Type B pancreatic cell (in vitro differentiated cells): ENCODE data around the gene PARD3B. TPM values are rescaled to one million over a fixed set of nuclear protein-coding genes. Genes with fewer than 3 reads are reported as not detected.

ENCODE experiments used
- DNase-seq: peaks from one replicate; pipeline ENCODE4 v3.0.0; 2021; ENCODE audit warnings: mixed read lengths; ENCODE audit not compliant: unreplicated experiment; ENCODE audit errors: extremely low spot score
- H3K27ac Mint-ChIP-seq: 2 replicates; pipeline ENCODE4 v1.8.0; 2021; ENCODE audit warnings: mild to moderate bottlenecking, mixed read lengths
- H3K27me3 Mint-ChIP-seq: 2 replicates; pipeline ENCODE4 v1.8.0; 2021; ENCODE audit warnings: mixed read lengths
- H3K36me3 Mint-ChIP-seq: 2 replicates; pipeline ENCODE4 v1.8.0; 2021; ENCODE audit warnings: mixed read lengths
- H3K4me1 Mint-ChIP-seq: one replicate; pipeline ENCODE4 v1.8.0; 2021; ENCODE audit warnings: mixed read lengths; ENCODE audit not compliant: unreplicated experiment
- H3K4me3 Mint-ChIP-seq: 2 replicates; pipeline ENCODE4 v1.8.0; 2021; ENCODE audit warnings: mild to moderate bottlenecking, mixed read lengths
- H3K9me3 Mint-ChIP-seq: 2 replicates; pipeline ENCODE4 v1.8.0; 2021; ENCODE audit warnings: mixed read lengths
- total RNA-seq: library from RNA; stranded (reverse); gene quantifications from 2 replicates; pipeline ENCODE4 v1.2.1, GENCODE V29; 2021; ENCODE audit warnings: low replicate concordance
- TF ChIP-seq, protein P1 (sequence below): fragments of 200-600 bp; sonication (generic); conservative IDR thresholded peaks from 2 replicates; pipeline ENCODE4 v1.5.0; 2021; ENCODE audit warnings: antibody characterized with exemption, mild to moderate bottlenecking

PARD3B gene
- total RNA-seq, 1 donor from 2014 or later: 15.9 TPM

DNA sequence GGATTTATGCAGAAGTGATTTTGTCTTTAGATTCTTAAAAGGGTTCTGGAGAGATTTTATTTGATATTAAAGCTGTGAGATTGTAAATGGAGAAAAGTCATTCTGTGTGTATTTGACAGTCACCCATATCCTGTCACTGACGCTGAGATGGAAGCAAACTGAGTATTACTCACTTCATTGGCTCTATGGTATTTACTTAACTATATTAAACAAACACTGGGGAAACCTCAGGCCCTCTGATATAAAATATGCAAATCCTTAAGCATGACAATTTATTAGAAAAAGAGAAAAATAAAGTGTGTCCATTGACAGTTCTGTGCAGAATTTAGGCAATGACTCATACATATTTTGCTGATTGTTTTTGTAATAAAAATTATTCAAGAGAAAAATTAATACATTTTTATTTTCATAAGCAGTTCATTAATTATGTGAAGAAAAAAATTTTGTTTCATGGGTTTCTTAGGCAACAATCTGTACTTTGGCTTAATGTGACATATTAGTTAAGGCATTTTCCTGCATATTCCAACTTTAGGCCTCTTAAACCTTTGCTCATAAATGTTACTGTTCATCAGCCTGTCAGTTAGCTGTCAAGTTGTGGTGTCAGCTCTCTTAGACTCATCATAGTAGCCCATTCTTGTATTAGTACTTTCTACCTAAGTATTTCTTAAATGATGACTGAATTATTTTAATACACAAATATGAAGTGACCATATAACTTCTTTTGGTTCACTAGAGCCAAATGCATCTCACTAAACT, 99.9 kb downstream of the PARD3B start:
- no peak overlapping the region for H3K4me3 Mint-ChIP-seq
- no peaks in the 10 kb centered on the region for H3K27me3 Mint-ChIP-seq
- H3K27ac Mint-ChIP-seq: no peak overlapping the region
- TF ChIP-seq, protein P1, sequence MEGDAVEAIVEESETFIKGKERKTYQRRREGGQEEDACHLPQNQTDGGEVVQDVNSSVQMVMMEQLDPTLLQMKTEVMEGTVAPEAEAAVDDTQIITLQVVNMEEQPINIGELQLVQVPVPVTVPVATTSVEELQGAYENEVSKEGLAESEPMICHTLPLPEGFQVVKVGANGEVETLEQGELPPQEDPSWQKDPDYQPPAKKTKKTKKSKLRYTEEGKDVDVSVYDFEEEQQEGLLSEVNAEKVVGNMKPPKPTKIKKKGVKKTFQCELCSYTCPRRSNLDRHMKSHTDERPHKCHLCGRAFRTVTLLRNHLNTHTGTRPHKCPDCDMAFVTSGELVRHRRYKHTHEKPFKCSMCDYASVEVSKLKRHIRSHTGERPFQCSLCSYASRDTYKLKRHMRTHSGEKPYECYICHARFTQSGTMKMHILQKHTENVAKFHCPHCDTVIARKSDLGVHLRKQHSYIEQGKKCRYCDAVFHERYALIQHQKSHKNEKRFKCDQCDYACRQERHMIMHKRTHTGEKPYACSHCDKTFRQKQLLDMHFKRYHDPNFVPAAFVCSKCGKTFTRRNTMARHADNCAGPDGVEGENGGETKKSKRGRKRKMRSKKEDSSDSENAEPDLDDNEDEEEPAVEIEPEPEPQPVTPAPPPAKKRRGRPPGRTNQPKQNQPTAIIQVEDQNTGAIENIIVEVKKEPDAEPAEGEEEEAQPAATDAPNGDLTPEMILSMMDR: no peak
- peaks cover 9% of the 10 kb centered on the region for H3K9me3 Mint-ChIP-seq
- peaks cover 4% of the 10 kb centered on the region for H3K36me3 Mint-ChIP-seq
- H3K4me1 Mint-ChIP-seq: peaks cover 12% of the 10 kb centered on the region
- no peak for DNase-seq

DNA sequence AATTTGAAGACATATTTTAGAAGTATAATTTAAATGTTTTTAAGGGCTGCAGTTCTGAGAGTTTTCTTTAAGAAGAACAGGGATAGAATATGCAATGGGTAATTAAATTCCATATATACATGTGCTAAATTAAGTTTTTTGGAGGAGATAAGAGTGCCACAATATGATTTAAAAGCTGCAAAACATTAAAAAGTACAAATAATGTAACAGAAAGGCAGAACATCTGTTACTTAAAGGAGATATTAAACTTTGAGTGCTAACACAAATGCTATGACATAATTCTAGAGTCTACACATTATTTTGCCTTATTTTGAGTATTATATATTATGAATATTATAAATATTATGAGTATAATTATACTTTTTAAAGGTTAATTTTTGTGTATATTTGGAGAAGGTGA, 102.4 kb downstream of the PARD3B start:
- peaks cover 9% of the 10 kb centered on the region for H3K9me3 Mint-ChIP-seq
- TF ChIP-seq, protein P1: no peak
- no peak for DNase-seq
- no peak overlapping the region for H3K27ac Mint-ChIP-seq
- peaks cover 12% of the 10 kb centered on the region for H3K4me1 Mint-ChIP-seq
- no peak overlapping the region for H3K4me3 Mint-ChIP-seq
- H3K27me3 Mint-ChIP-seq: no peaks in the 10 kb centered on the region
- H3K36me3 Mint-ChIP-seq: peaks cover 4% of the 10 kb centered on the region

DNA sequence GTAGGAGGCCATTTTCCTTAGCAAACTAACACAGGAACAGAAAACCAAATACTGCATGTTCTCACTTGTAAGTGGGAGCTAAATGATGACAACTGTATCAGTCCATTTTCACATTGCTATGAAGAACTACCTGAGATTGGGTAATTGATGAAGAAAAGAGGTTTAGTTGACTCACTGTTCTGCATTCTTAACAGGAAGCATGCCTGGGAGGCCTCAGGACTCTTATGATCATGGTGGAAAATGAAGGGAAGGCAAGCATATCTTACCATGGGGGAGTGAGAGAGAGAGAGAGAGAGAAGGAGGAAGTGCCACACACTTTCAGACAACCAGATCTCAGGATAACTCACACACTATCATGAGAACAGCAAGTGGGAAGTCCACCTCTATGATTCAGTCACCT, 105.3 kb downstream of the PARD3B start:
- no peaks in the 10 kb centered on the region for H3K4me1 Mint-ChIP-seq
- H3K36me3 Mint-ChIP-seq: no peaks in the 10 kb centered on the region
- TF ChIP-seq, protein P1: no peak
- no peaks in the 10 kb centered on the region for H3K27me3 Mint-ChIP-seq
- H3K4me3 Mint-ChIP-seq: no peak overlapping the region
- DNase-seq: no peak
- H3K9me3 Mint-ChIP-seq: peaks cover 6% of the 10 kb centered on the region
- H3K27ac Mint-ChIP-seq: no peak overlapping the region

DNA sequence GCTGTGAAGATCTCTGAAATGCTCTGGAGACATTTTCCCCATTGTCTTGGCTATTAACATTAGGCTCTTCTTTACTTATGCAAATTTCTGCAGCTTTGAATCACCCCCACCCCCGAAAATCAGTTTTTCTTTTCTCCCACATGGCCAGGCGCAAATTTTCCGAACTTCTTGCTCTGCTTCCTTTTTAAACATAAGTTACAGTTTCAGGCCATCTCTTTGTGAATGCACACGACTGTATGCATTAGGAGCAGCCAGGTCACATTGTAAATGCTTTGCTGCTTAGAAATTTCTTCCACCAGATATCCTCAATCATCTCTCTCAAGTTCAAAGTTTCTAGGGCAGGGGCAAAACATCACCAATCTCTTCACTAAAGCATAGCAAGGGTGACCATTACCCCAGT, 106.8 kb downstream of the PARD3B start:
- no peaks in the 10 kb centered on the region for H3K36me3 Mint-ChIP-seq
- no peaks in the 10 kb centered on the region for H3K4me1 Mint-ChIP-seq
- H3K4me3 Mint-ChIP-seq: no peak overlapping the region
- no peak for DNase-seq
- no peaks in the 10 kb centered on the region for H3K27me3 Mint-ChIP-seq
- TF ChIP-seq, protein P1: no peak
- peaks cover 6% of the 10 kb centered on the region for H3K9me3 Mint-ChIP-seq
- no peak overlapping the region for H3K27ac Mint-ChIP-seq

DNA sequence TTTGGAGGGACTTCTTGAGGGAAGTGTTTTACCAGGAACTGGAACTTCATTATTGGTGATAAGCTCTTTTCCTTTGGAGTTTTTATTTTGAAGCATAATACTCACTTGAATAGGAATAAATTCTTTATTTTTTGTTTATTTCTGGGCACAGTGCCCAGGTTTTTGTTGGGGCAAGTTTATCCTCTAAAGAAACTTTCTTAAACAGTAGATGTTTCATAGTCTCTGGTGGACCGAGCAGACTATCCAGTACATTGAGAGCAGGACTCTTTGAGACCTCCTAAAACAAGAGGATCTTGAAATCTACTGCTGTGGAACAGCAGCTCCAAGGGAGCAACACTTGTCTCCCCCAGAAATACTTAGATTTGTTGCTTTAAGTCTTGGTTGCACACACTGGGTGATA, 109.4 kb downstream of the PARD3B start:
- H3K36me3 Mint-ChIP-seq: no peaks in the 10 kb centered on the region
- no peaks in the 10 kb centered on the region for H3K27me3 Mint-ChIP-seq
- H3K9me3 Mint-ChIP-seq: peaks cover 6% of the 10 kb centered on the region
- TF ChIP-seq, protein P1: no peak
- no peak overlapping the region for H3K27ac Mint-ChIP-seq
- DNase-seq: no peak
- no peak overlapping the region for H3K4me3 Mint-ChIP-seq
- no peaks in the 10 kb centered on the region for H3K4me1 Mint-ChIP-seq
